HG02759 (cell line): ENCODE results near the gene PRKN.

Experiments
- ATAC-seq: cut with Tn5 transposase; IDR thresholded peaks from one replicate; pipeline ENCODE4 v1.9.1; 2021; ENCODE audit warnings: mild to moderate bottlenecking, moderate library complexity; ENCODE audit not compliant: unreplicated experiment

The PRKN gene

GRCh38 chr6:161649068-161649467 lies 1078.5 kb downstream of the PRKN start:
- ATAC-seq, result no peak

GRCh38 chr6:161647234-161647633 lies 1080.3 kb downstream of the PRKN start:
- no peak for ATAC-seq

- ATAC-seq, result no peak
These were observed 1083.0 kb downstream of the PRKN start for GRCh38 chr6:161644521-161644920.

- no peak for ATAC-seq
These were observed 1086.4 kb downstream of the PRKN start for GRCh38 chr6:161641175-161641574.

- no peak for ATAC-seq
These were observed 1087.8 kb downstream of the PRKN start for GRCh38 chr6:161639772-161640171.

GRCh38 chr6:161637658-161638057 lies 1089.9 kb downstream of the PRKN start:
- ATAC-seq, result no peak

- ATAC-seq, result no peak
These were observed 1090.6 kb downstream of the PRKN start for GRCh38 chr6:161636882-161637430.

- ATAC-seq, result no peak
These were observed 1091.6 kb downstream of the PRKN start for GRCh38 chr6:161635975-161636374.

GRCh38 chr6:161634916-161635315 lies 1092.7 kb downstream of the PRKN start:
- ATAC-seq, result no peak

GRCh38 chr6:161631676-161632194 lies 1095.8 kb downstream of the PRKN start:
- ATAC-seq, result no peak

GRCh38 chr6:161630674-161631073 lies 1096.9 kb downstream of the PRKN start:
- ATAC-seq, result no peak

GRCh38 chr6:161626132-161626676 lies 1101.4 kb downstream of the PRKN start:
- ATAC-seq, result no peak

- no peak for ATAC-seq
These were observed 1103.5 kb downstream of the PRKN start for GRCh38 chr6:161624111-161624510.

- no peak for ATAC-seq
These were observed 1104.8 kb downstream of the PRKN start for GRCh38 chr6:161622779-161623178.

- ATAC-seq, result no peak
These were observed 1108.6 kb downstream of the PRKN start for GRCh38 chr6:161618831-161619454.

GRCh38 chr6:161613711-161614110 lies 1113.9 kb downstream of the PRKN start:
- ATAC-seq, result no peak

GRCh38 chr6:161608771-161609170 lies 1118.8 kb downstream of the PRKN start:
- ATAC-seq, result no peak

GRCh38 chr6:161607696-161608297 lies 1119.8 kb downstream of the PRKN start:
- ATAC-seq, result no peak

- ATAC-seq, result no peak
These were observed 1125.2 kb downstream of the PRKN start for GRCh38 chr6:161602359-161602758.

GRCh38 chr6:161598896-161599295 lies 1128.7 kb downstream of the PRKN start:
- no peak for ATAC-seq

GRCh38 chr6:161596807-161597520 lies 1130.6 kb downstream of the PRKN start:
- ATAC-seq, result no peak
